Activated CD4-positive, alpha-beta memory T cell treated with anti-CD3 and anti-CD28 coated beads, Interleukin-2, amount 10 ng/mL, durations not matched to agents 7 days and 5 days (primary cell): ENCODE results near the gene FN3K. TPM values are rescaled to one million over a fixed set of nuclear protein-coding genes. Genes with fewer than 3 reads are reported as not detected.

Experiments used
- CTCF ChIA-PET: fragments of 350-600 bp; sonication (Branson Sonifier 250); formaldehyde crosslinking; loops from one replicate; lab custom pipeline; 2021; ENCODE audit warnings: antibody characterized with exemption, inconsistent platforms; lab: Charles Lee
- POLR2A ChIA-PET: fragments of 350-600 bp; sonication (Branson Sonifier 250); formaldehyde crosslinking; loops from one replicate; lab custom pipeline; 2021; ENCODE audit warnings: antibody characterized with exemption; lab: Charles Lee
- DNase-seq: peaks from one replicate; pipeline ENCODE4 v3.0.0-alpha.2; 2020
- H3K27ac Mint-ChIP-seq: one replicate; pipeline ENCODE4 v1.8.0; 2021; ENCODE audit warnings: mild to moderate bottlenecking, mixed read lengths
- H3K27me3 Mint-ChIP-seq: one replicate; pipeline ENCODE4 v1.8.0; 2021; ENCODE audit warnings: mixed read lengths
- H3K36me3 Mint-ChIP-seq: one replicate; pipeline ENCODE4 v1.8.0; 2021; ENCODE audit warnings: low read depth, mixed read lengths
- H3K4me1 Mint-ChIP-seq: one replicate; pipeline ENCODE4 v1.8.0; 2021; ENCODE audit warnings: mixed read lengths
- H3K4me3 Mint-ChIP-seq: one replicate; pipeline ENCODE4 v1.8.0; 2021; ENCODE audit warnings: mild to moderate bottlenecking, mixed read lengths
- H3K9me3 Mint-ChIP-seq: one replicate; pipeline ENCODE4 v1.8.0; 2021; ENCODE audit warnings: mixed read lengths
- total RNA-seq, 2 experiments: library from RNA; stranded (reverse); gene quantifications; one replicate each; pipeline ENCODE4 v1.2.3, GENCODE V29; 2021

Gene FN3K
- total RNA-seq = 1 to 10 TPM; 2.4 to 3.7 TPM

GRCh38 chr17:82734987-82735866 lies at the start of gene FN3K:
TSS of gene FN3K (plus strand) at chr17:82735615. CDS start at chr17:82735637, 22 bp downstream.
- POLR2A ChIA-PET = no interaction called here
- peaks cover 11% of the 10 kb centered on the region for H3K9me3 Mint-ChIP-seq

GRCh38 chr17:82686366-82687324 lies 48.8 kb upstream of the FN3K start:
- no peak overlapping the region for H3K4me3 Mint-ChIP-seq
- H3K27ac Mint-ChIP-seq = no peak overlapping the region
- H3K4me1 Mint-ChIP-seq = no peaks in the 10 kb centered on the region
- ChIA-PET CTCF (no interaction called here), POLR2A (no interaction called here)
- H3K27me3 Mint-ChIP-seq = peaks cover 1% of the 10 kb centered on the region
- DNase-seq = no peak
- peaks cover 3% of the 10 kb centered on the region for H3K36me3 Mint-ChIP-seq
- H3K9me3 Mint-ChIP-seq = peaks cover 6% of the 10 kb centered on the region

More at GRCh38 chr17:82734987-82735866, at the start of gene FN3K:
- Mint-ChIP-seq H3K27me3 (no peaks in the 10 kb centered on the region), H3K4me1 (peaks cover 1% of the 10 kb centered on the region), H3K4me3 (peak within 1 kb of the TSS; percentile 39), H3K36me3 (peaks cover 32% of the 10 kb centered on the region), H3K27ac (no peak within 1 kb of the TSS)
- CTCF ChIA-PET = no interaction called here
- DNase-seq = peak; percentile 39

- DNase-seq = no peak
- ChIA-PET CTCF (no interaction called here), POLR2A (no interaction called here)
- no peak overlapping the region for H3K4me3 Mint-ChIP-seq
- no peak overlapping the region for H3K27ac Mint-ChIP-seq
- no peaks in the 10 kb centered on the region for H3K36me3 Mint-ChIP-seq
- H3K27me3 Mint-ChIP-seq = no peaks in the 10 kb centered on the region
- H3K4me1 Mint-ChIP-seq = no peaks in the 10 kb centered on the region
- H3K9me3 Mint-ChIP-seq = no peaks in the 10 kb centered on the region
Observed at GRCh38 chr17:82687375-82687861, 48.0 kb upstream of the FN3K start.

GRCh38 chr17:82687871-82688270 lies 47.5 kb upstream of the FN3K start:
- Mint-ChIP-seq H3K9me3 (no peaks in the 10 kb centered on the region), H3K4me3 (no peak overlapping the region), H3K27me3 (no peaks in the 10 kb centered on the region), H3K27ac (no peak overlapping the region), H3K36me3 (no peaks in the 10 kb centered on the region), H3K4me1 (no peaks in the 10 kb centered on the region)
- DNase-seq = no peak
- POLR2A ChIA-PET = no interaction called here
- CTCF ChIA-PET = no interaction called here

GRCh38 chr17:82689077-82689476 lies 46.3 kb upstream of the FN3K start:
- ChIA-PET POLR2A (no interaction called here), CTCF (no interaction called here)
- no peak for DNase-seq
- Mint-ChIP-seq H3K9me3 (peaks cover 2% of the 10 kb centered on the region), H3K4me1 (no peaks in the 10 kb centered on the region), H3K36me3 (no peaks in the 10 kb centered on the region), H3K4me3 (no peak overlapping the region), H3K27me3 (no peaks in the 10 kb centered on the region), H3K27ac (no peak overlapping the region)

GRCh38 chr17:82690786-82691489 lies 44.5 kb upstream of the FN3K start:
- H3K9me3 Mint-ChIP-seq = peaks cover 9% of the 10 kb centered on the region
- H3K27ac Mint-ChIP-seq = no peak overlapping the region
- peaks cover 6% of the 10 kb centered on the region for H3K36me3 Mint-ChIP-seq
- H3K4me3 Mint-ChIP-seq = no peak overlapping the region
- ChIA-PET CTCF (no interaction called here), POLR2A (no interaction called here)
- no peaks in the 10 kb centered on the region for H3K4me1 Mint-ChIP-seq
- no peak for DNase-seq
- H3K27me3 Mint-ChIP-seq = peaks cover 3% of the 10 kb centered on the region

- Mint-ChIP-seq H3K36me3 (peaks cover 6% of the 10 kb centered on the region), H3K4me3 (no peak overlapping the region), H3K9me3 (peaks cover 9% of the 10 kb centered on the region), H3K27ac (no peak overlapping the region), H3K4me1 (no peaks in the 10 kb centered on the region), H3K27me3 (peaks cover 7% of the 10 kb centered on the region)
- ChIA-PET CTCF (no interaction called here), POLR2A (no interaction called here)
- DNase-seq = no peak
Observed at GRCh38 chr17:82691714-82692113, 43.7 kb upstream of the FN3K start.

- H3K27ac Mint-ChIP-seq = no peak overlapping the region
- ChIA-PET CTCF (no interaction called here), POLR2A (no interaction called here)
- DNase-seq = no peak
- peaks cover 13% of the 10 kb centered on the region for H3K27me3 Mint-ChIP-seq
- H3K36me3 Mint-ChIP-seq = peaks cover 6% of the 10 kb centered on the region
- no peak overlapping the region for H3K4me3 Mint-ChIP-seq
- peaks cover 9% of the 10 kb centered on the region for H3K9me3 Mint-ChIP-seq
- H3K4me1 Mint-ChIP-seq = peaks cover 4% of the 10 kb centered on the region
Observed at GRCh38 chr17:82692268-82692667, 43.1 kb upstream of the FN3K start.

- no peak for DNase-seq
- Mint-ChIP-seq H3K9me3 (peaks cover 9% of the 10 kb centered on the region), H3K27ac (no peak overlapping the region), H3K27me3 (peaks cover 14% of the 10 kb centered on the region), H3K4me1 (peaks cover 5% of the 10 kb centered on the region), H3K36me3 (peaks cover 6% of the 10 kb centered on the region), H3K4me3 (no peak overlapping the region)
- ChIA-PET POLR2A (no interaction called here), CTCF (no interaction called here)
Observed at GRCh38 chr17:82693168-82693867, 42.1 kb upstream of the FN3K start.

- CTCF ChIA-PET = no interaction called here
- H3K27me3 Mint-ChIP-seq = peaks cover 21% of the 10 kb centered on the region
Observed at GRCh38 chr17:82694647-82695046, 40.8 kb upstream of the FN3K start.

GRCh38 chr17:82696259-82696658 lies 39.2 kb upstream of the FN3K start:
- H3K9me3 Mint-ChIP-seq = peaks cover 9% of the 10 kb centered on the region
- no peak for DNase-seq

More at GRCh38 chr17:82694647-82695046, 40.8 kb upstream of the FN3K start:
- Mint-ChIP-seq H3K36me3 (peaks cover 6% of the 10 kb centered on the region), H3K27ac (no peak overlapping the region), H3K4me1 (peaks cover 12% of the 10 kb centered on the region), H3K4me3 (no peak overlapping the region), H3K9me3 (peaks cover 9% of the 10 kb centered on the region)
- DNase-seq = no peak
- POLR2A ChIA-PET = no interaction called here

More at GRCh38 chr17:82696259-82696658, 39.2 kb upstream of the FN3K start:
- Mint-ChIP-seq H3K4me3 (no peak overlapping the region), H3K36me3 (peaks cover 6% of the 10 kb centered on the region), H3K27ac (no peak overlapping the region), H3K27me3 (peaks cover 21% of the 10 kb centered on the region), H3K4me1 (peaks cover 12% of the 10 kb centered on the region)
- ChIA-PET POLR2A (interaction anchor here (1.0 to 2.2 kb wide), 2 partner anchors 20 to 105 kb away, joined by 4 to 11 read pairs; partner anchors contain the start of gene FN3KRP), CTCF (no interaction called here)
